HepG2 (cell line): ENCODE measurements around the gene KIF1C. TPM values are rescaled to one million over a fixed set of nuclear protein-coding genes. Genes with fewer than 3 reads are reported as not detected.

Source experiments
- BCL6 ChIP-seq: IDR thresholded peaks from 2 replicates; pipeline ENCODE4 v1.6.1; 2016; ENCODE audit warnings: missing genetic modification reagents, missing compliant biosample characterization
- FIP1L1 ChIP-seq: fragments of 200-400 bp; formaldehyde crosslinking; IDR thresholded peaks from 2 replicates; pipeline ENCODE4 v1.6.1; 2018; ENCODE audit warnings: low read depth, mild to moderate bottlenecking, low read length, moderate library complexity, borderline replicate concordance; ENCODE audit not compliant: insufficient read depth
- FOXP1 ChIP-seq, 2 experiments: fragments of 450-650 bp in 1 of 2; IDR thresholded peaks; 2 replicates each; pipeline ENCODE4 v1.6.1; 2017 to 2018; ENCODE audit warnings: antibody characterized with exemption in 1 of 2
- GABPB1 ChIP-seq: IDR thresholded peaks from 2 replicates; pipeline ENCODE4 v1.6.1; 2016; ENCODE audit warnings: mild to moderate bottlenecking, missing genetic modification reagents, moderate library complexity, missing compliant biosample characterization
- GLI4 ChIP-seq: sonication (generic); formaldehyde crosslinking; IDR thresholded peaks from 2 replicates; pipeline ENCODE4 v1.5.1; 2020; ENCODE audit warnings: missing genetic modification reagents, mild to moderate bottlenecking, moderate library complexity, borderline replicate concordance
- HINFP ChIP-seq: sonication (generic); formaldehyde crosslinking; IDR thresholded peaks from 2 replicates; pipeline ENCODE4 v1.4.0; 2020; ENCODE audit warnings: low read depth, mild to moderate bottlenecking, missing genetic modification reagents
- KDM3A ChIP-seq: IDR thresholded peaks from 2 replicates; pipeline ENCODE4 v1.6.1; 2018; ENCODE audit warnings: low read depth, missing compliant biosample characterization
- KIAA2018 ChIP-seq: sonication (generic); formaldehyde crosslinking; IDR thresholded peaks from 2 replicates; pipeline ENCODE4 v1.5.0; 2020; ENCODE audit warnings: mild to moderate bottlenecking, missing genetic modification reagents, borderline replicate concordance
- SAP130 ChIP-seq: IDR thresholded peaks from 2 replicates; pipeline ENCODE4 v1.6.1; 2016; ENCODE audit warnings: low read depth
- TP53 ChIP-seq: sonication (generic); formaldehyde crosslinking; conservative IDR thresholded peaks from 2 replicates; pipeline ENCODE4 v1.4.0; 2020; ENCODE audit warnings: missing genetic modification reagents
- ZBTB37 ChIP-seq: sonication (generic); formaldehyde crosslinking; IDR thresholded peaks from 2 replicates; pipeline ENCODE4 v1.4.0; 2020; ENCODE audit warnings: mild to moderate bottlenecking, missing genetic modification reagents
- ZBTB7B ChIP-seq: sonication (generic); formaldehyde crosslinking; IDR thresholded peaks from 2 replicates; pipeline ENCODE4 v1.4.0; 2020; ENCODE audit warnings: missing genetic modification reagents
- ZNF234 ChIP-seq: sonication (generic); formaldehyde crosslinking; conservative IDR thresholded peaks from 2 replicates; pipeline ENCODE4 v1.5.1; 2020; ENCODE audit warnings: mild to moderate bottlenecking, missing genetic modification reagents
- ZNF468 ChIP-seq: sonication (generic); formaldehyde crosslinking; IDR thresholded peaks from 2 replicates; pipeline ENCODE4 v1.8.0; 2022; ENCODE audit warnings: mild to moderate bottlenecking, moderate library complexity, missing genetic modification reagents
- polyA plus RNA-seq, 8 experiments: library from polyadenylated mRNA; depleted of rRNA in 3 of 8; stranded (reverse) in 7 of 8; unstranded in 1 of 8; fragments of >200 nt; fragmentation: Illumina TruSeq in 4 of 8; extraction: Trizol in 4 of 8; gene quantifications; 2 replicates each; pipeline versions ENCODE4 v1.2.1 to v1.2.3, GENCODE V29; 2011 to 2016; ENCODE audit warnings: low read depth in 4 of 8, missing spikeins in 1 of 8, mixed read lengths in 1 of 8; ENCODE audit not compliant: insufficient read depth in 1 of 8
- total RNA-seq, 5 experiments: library from RNA; depleted of rRNA; stranded (reverse); fragments of >200 nt; fragmentation: Illumina TruSeq; extraction: Trizol; gene quantifications; 2 replicates each; pipeline ENCODE4 v1.2.3, GENCODE V29; 2016; ENCODE audit warnings: low read depth in 1 of 5

KIF1C gene
- total and polyA plus RNA-seq, 2 of the 13 experiments (the other 11 are each of a cell fraction or from before 2014, with no cell fraction given), result 70.0 to 104 TPM

GRCh38 chr17:4949321-4950074, 48.3 kb upstream of the KIF1C start (continued):
- TF ChIP-seq FOXP1 (IDR thresholded peaks at IDR 0.05) (no peak), FOXP1 (CRISPR knock-in tag; IDR thresholded peaks at IDR 0.05) (no peak), GLI4 (CRISPR knock-in tag) (peak; percentile 89; the same call in 1 of the 2 replicates), GABPB1 (peak; percentile 76; the same call in 1 of the 2 replicates), KDM3A (CRISPR knock-in tag) (peak; percentile 57; the same call in 1 of the 2 replicates), KIAA2018 (CRISPR knock-in tag) (no peak), BCL6 (CRISPR knock-in tag) (peak; percentile 99), ZBTB37 (CRISPR knock-in tag) (no peak), FIP1L1 (no peak), ZNF234 (CRISPR knock-in tag) (no peak), SAP130 (peak; percentile 53; the same call in 1 of the 2 replicates), TP53 (CRISPR knock-in tag) (no peak), ZNF468 (no peak), ZBTB7B (CRISPR knock-in tag) (peak; percentile 79; the same call in 1 of the 2 replicates), HINFP (no peak; the same call in 1 of the 2 replicates)
